ENCODE data around the gene WNT7A. TPM values are rescaled to one million over a fixed set of nuclear protein-coding genes. Genes with fewer than 3 reads are reported as not detected.

The WNT7A gene
- total RNA-seq, 1 experiment from 2014 or later, result not detected

DNA sequence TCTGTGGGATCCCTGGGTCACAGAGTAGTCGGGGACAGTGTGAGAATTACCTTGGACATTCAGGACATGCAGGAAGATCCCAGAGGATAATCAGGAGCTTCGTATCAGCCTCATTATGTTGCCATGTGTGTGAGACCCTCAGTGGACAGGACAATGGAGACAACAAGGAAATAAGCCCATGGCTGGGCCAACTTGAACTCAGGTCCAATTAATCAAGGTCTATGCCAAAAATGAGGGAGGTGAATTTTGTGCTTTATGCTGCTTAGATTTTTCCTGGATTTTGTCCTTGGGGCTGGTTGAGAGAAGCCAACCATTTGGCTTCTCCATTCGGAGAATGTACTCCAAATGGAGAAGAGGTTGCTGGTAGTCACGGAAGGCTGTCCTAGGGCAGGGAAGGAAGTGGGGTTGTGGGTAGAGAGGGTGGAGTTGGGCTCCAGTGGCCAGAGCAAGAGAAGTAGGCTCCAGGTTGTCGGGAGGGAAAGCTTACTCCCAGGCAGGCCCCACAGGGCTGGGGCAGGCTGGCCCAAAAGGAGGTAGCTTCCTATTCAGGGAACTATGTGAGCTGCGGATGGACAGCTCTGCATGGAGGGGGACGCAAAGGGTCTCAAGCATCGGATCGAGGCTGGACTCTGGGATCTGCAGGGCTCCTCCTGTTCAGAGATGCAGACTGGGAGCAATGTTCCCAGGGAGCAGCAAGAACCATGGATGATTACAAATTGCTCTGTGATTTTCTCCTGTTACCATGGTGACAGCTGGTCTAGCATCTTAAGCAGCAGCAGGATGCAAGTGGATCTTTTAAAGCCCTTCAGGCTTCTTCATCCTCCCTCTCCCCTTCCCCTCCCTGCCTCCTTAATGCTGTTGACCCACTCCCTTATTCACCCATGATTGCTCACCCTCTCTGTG, 91.1 kb downstream of the WNT7A start:
- in situ Hi-C loops (cut with HindIII; ENCODE audit: low sequenced_read_pairs), result no loop called here

DNA sequence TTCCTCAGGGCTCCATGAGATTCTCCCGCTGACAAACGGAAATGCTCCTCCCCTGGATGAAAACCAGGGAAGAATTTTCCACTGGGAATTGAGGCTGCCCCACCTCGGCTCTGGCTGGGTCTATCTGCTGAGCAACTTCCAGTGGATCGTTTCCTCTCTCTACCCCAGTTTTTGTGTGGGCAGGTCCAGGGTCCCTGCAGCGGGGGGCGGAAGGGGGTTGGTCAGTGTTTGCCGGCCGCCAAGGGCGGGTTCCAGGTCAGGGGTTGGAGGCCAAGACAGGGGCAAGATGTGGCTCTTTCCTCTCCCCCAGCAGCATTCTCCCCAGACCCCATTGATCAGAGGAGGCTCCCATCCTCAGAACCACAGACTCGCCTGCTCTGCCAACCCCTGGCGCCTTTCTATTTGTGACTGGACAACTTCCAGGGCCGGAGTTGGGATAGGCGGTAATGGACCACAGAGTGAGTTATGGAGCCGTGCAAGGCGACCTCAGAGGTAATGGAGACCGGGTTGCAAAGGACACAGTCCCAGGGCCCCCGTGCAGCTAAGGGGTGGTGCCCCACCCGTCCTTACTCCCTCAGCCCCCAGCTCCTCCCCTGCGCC, 92.2 kb downstream of the WNT7A start:
- DNase-seq (ENCODE audit: low spot score), result no peak
- in situ Hi-C loops (cut with HindIII; ENCODE audit: low sequenced_read_pairs), result no loop called here

More for the DNA sequence above, 91.1 kb downstream of the WNT7A start:
- DNase-seq (ENCODE audit: low spot score), result no peak

DNA sequence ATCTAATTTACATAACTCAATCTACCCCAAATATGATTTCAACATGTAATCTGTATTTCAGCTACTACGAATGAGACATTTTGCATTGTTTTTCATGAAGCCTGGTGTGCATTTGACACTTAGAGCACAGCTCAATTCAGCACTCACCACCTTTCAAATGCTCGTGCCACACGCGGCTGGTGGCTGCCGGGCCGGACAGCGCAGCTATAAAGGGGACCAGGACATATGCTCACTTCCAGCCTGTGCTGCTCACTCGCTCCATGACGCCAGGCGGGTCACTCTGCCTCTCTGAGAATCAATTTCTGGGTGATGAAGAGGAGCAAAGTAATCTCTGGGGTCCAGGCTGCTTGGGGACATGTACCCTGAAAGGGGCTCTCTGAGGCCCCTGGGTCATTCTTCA, 93.1 kb downstream of the WNT7A start:
- in situ Hi-C loops (cut with HindIII; ENCODE audit: low sequenced_read_pairs), result no loop called here
- DNase-seq (ENCODE audit: low spot score), result no peak

DNA sequence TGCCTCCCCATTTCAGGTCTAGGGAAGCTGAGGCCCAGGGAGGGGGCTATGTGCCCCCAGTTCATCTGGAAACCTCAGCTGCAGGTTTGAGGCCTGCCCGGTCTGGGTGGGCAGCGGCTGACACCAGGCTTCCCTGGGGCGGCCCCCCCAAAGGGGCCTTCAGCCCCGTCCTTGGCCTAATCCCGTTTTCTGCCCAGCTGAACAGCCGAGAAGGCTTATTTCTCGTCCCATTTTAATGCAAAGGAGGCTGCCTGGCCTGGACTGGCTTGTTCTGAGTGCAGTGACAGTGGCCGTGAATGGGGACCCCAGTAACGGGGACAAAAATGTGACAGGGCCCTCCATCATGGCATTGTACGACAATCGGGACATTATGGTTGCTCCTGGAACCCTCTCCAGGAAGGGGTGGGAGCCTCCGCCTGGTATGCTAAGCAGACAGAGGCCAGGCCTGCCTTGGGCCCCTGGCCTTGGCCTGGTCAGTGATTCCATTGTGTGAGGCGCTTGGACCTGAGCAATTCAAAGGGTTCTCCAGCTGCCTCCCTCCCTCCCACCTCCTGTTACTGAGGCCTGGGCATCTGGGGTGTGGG, 93.9 kb downstream of the WNT7A start:
- in situ Hi-C loops (cut with HindIII; ENCODE audit: low sequenced_read_pairs), result no loop called here
- DNase-seq (ENCODE audit: low spot score), result peak; percentile 8

DNA sequence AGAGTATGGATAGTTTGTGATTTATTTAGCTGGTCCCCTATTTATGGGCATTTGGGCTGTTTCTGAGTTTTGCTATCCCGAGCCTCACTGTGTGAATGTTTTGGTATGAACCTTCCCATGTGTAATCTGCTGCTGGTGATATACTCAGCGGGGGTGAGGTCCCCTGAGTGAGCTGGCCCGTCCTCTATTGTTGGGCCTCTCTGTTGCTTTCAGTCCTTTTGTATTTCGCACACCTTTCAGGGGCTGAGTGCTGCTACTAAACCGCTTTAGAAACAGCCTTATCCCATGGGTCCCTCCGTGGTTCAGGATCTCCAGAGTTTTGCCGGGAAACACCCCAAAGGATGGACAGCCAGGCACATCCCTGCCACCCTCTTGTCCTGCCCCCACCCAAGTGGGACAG, 94.5 kb downstream of the WNT7A start:
- in situ Hi-C loops (cut with HindIII; ENCODE audit: low sequenced_read_pairs), result no loop called here
- no peak for DNase-seq (ENCODE audit: low spot score)

DNA sequence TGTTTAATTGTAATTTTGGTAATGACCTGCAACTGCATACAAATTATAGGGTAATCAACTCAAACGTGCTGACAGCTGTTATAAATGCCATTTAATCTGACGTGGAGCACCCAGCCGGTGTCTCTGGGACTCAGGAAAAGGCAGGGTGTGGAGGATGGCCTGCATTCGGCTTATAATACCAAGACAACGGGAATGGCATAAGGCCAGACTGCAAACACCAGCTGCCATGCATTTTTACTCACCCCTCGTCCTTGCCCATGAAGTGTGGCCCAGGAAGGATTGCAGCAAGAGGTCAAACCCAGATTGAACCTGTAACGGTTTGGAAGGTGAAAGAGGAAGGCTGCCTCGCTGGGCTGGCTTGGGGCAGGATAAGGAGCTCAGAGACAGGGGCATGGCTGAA, 96.4 kb downstream of the WNT7A start:
- no peak for DNase-seq (ENCODE audit: low spot score)
- in situ Hi-C loops (cut with HindIII; ENCODE audit: low sequenced_read_pairs), result no loop called here

DNA sequence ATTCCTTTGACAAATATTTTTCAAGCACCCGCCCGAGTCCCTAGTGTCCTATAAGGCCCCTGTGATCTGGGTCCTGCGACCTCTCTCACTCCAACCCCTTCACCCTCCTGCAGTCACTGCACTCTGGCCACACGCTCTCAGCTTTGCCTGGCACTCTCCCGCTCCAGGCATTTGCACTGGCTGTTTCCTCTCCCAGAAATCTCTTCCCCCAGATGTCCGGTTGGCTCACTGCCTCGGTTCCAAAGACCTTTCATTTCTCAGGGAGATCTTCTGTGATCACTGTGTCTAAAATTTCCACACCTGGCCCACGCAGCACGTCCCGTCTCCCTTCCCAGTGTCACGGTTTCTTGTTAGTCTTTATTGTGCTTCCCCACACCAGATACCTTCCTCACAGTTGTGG, 97.4 kb downstream of the WNT7A start:
- in situ Hi-C loops (cut with HindIII; ENCODE audit: low sequenced_read_pairs), result no loop called here
- DNase-seq (ENCODE audit: low spot score), result no peak

DNA sequence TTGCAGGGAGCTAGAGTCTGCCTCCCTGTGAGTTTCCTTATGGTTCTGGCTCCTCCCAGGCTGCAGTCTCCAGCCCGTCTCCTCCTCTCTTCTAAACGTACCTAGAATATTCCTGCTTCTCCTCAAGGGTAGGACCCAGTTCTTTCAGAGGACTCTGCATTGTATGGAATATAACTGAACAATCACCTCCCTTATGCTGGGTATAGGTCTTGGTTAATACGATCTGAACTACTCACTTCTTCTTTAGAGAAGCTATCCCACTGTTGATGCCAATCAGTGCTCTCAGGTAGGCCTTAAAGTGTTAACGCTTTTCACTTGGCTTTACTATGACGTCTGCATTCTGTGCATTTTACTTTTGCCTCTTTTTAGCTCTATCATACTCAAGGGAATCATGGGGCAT, 98.5 kb downstream of the WNT7A start:
- no peak for DNase-seq (ENCODE audit: low spot score)
- in situ Hi-C loops (cut with HindIII; ENCODE audit: low sequenced_read_pairs), result no loop called here

DNA sequence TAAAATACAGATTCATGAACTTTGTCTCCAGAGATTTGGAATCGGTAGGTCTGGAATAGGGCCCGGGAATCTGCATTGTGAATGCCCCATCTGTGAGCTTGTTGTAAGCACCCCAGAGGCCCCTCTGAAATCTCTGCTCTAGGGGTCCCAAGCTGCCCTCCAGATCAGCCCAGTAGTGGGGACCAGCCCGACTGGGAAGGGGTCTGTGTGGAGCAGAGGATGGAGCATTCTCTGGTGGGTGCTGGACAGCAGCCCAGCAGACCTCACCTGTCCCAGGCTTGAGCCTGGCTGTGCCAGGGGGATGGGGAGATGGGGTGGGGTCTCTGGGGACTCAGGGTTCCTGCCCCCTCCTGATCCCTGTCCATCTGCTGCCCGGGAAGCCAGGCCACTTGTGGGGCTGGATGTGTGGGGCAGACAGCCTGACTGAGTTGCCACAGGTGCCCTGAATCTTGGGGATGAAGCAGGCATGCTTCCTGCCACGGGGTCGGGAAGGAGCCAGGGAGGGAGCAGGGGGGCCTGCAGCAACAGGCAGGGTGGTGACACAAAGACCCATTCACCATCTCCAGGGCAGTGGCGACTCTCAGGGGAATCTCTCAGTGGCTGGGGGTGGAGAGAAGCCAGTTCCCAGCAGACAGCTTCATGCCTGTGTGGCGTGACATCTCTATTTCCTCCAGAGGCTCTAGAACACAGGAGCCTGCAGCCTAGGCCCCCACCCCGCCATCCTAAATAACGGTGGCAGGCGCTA, 99.3 kb downstream of the WNT7A start:
- in situ Hi-C loops (cut with HindIII; ENCODE audit: low sequenced_read_pairs), result no loop called here
- DNase-seq (ENCODE audit: low spot score), result no peak

DNA sequence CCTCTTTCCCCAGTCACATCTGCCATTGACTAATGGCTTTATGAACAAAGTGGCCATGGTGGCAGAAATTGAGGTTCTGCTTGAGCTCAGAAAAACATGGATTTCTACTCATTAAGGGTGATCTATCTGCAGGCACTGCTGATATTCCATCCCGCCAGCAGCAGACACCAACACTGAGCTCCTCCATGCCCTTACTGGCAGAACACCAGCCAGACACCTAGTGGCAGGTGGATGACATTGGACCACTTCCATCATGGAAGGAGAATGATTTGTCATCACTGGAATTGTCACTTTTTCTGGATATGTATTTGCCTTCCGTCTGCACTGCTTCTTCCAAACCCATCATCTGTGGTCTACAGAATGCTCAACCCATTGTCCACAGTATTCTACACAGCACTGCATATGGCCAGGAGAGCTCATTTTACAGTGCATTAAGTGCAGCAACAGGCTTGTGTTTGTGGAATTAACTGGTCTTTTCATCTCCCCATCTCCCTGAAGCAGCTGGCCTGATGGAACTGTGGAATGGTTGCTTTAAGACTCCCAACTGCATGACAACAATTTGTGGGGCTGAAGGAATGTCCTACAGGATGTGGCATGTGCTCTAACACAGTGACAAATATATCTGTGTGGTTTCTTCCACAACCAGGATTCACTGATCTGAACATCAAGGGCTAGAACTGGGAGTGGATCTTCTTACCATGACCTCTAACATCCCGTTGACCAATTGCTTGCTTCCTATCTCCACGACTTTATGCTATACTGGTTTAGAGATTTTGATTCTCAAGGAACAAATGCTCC, 103.4 kb downstream of the WNT7A start:
- in situ Hi-C loops (cut with HindIII; ENCODE audit: low sequenced_read_pairs), result no loop called here
- no peak for DNase-seq (ENCODE audit: low spot score)

DNA sequence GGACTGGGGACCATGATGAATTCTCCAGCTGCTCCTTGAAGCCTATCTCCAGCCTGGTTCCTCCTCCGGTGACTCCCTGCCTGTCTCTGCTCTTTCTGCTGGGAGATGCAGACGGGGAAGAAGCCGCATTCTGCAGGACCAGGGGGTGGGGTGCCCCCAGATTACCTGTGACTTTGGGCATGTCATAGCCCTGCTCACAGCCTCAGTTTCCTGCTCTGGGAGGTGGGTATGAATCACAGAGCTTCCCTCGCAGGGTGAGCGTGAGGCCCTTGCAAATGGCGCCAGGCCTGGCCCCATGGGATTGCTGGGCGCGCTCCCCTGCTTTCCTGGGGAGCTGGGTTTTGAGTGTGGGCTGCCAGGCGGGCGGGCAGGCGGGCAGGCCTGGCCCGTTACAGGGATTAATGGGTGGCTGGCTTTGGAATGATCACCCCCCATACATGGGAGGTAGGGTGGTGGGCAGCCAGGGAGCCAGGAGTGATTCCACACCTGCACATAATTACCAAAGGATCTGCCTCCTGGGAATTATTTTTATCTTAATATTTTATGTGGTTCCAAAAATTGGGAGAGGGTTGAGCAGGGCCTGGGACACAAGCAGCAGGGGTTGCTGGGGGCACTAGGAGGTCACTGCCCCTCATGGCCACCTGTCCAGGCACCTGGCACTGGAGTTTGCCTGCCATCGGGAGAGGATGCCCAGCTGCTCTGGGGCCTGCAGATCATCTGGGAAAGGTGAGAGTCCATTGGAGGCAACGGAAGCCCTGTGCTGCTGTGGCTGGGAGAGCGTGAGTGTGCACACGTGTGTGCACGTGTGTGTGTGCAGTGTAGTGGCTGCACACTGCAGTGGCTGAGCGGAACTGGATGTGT, 106.8 kb downstream of the WNT7A start:
- DNase-seq (ENCODE audit: low spot score), result no peak
- in situ Hi-C loops (cut with HindIII; ENCODE audit: low sequenced_read_pairs), result no loop called here

DNA sequence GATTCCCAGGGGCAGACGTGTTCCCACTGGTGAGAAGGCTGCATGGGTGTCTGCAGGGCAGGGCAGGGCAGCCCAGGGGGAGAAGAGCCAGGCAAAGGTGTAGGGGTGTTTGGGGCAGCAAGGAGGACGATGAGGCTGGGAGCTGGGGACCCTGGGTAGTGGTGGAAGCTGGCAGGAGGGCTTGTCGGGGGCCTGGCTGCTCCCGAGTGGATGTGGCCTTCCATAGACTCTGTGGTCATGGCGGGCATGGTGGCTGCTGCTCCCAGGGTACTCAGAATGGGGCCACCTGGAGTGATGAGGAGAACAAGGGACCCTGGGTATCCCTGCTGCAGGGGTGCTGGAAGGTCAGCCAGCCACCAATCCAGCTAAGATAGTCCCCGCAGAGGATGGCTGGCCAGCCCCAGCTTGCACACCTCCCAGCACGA, 107.5 kb downstream of the WNT7A start:
- DNase-seq (ENCODE audit: low spot score), result no peak
- in situ Hi-C loops (cut with HindIII; ENCODE audit: low sequenced_read_pairs), result no loop called here

DNA sequence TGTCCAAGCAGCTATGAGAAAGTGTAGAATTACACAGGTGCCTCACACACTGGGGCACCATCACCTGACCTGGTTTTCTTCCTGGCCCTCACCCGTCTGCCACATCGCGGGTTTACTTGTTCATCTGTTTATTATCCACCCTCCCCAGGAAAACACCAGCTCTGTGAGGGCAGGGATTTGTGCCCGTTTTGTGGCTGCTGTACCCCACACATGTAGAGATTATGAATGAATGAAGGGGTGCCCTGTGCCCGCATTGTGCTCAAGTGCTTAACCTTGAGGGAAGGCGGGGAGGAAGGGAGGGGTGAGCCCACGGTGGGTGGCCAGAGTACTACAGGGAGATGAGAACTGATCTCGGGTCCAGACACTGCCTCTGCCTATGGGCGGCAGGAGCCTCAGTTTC, 108.4 kb downstream of the WNT7A start:
- DNase-seq (ENCODE audit: low spot score), result no peak
- in situ Hi-C loops (cut with HindIII; ENCODE audit: low sequenced_read_pairs), result no loop called here

DNA sequence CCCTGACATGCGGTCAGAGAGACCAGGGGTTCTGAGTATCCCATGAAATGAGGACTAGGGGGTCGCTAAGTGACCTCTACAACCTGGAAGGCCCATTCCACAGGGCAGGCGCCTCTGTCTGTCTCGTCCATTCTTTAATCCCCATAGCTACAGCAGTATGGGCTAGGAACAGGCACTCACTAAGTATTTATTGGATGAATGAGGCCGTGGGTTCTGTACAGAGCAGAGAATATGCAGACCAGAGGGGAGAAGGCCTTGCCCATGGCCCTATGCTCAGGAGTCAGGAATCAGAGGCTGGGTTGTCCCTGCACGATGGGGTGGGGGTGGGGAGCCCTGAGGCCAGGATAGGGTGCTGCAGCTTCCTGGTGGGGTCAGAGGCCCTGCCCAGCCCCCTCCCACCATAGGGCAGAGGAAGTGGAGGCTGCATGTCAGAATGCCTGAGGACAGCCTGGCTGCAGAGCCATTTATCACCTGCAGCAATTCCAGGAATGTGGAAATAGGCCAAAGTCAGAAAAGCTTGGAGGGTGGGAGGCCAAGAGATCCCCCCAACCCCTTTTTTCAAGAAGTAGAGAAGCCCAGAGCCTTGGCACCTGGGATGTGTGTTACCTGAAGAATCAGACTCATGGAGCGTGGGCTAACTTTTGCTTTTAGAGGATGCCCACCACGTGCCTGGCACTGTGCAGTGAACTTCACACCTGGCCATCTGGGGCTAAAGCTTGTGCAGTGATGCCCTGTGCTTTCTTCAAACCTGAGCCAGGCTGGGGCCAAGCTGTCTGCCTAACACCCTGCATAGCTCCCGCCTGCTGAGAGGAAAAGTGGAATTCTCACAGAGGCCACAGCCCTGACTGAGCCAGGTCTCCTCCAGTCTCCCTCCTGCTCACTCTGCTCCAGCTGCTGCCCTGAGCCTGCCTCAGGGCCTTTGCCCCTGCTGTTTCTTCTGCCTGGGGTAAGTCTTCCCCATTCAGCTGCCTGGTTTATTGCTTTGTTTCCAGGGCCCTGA, 109.4 kb downstream of the WNT7A start:
- in situ Hi-C loops (cut with HindIII; ENCODE audit: low sequenced_read_pairs), result no loop called here
- no peak for DNase-seq (ENCODE audit: low spot score)

DNA sequence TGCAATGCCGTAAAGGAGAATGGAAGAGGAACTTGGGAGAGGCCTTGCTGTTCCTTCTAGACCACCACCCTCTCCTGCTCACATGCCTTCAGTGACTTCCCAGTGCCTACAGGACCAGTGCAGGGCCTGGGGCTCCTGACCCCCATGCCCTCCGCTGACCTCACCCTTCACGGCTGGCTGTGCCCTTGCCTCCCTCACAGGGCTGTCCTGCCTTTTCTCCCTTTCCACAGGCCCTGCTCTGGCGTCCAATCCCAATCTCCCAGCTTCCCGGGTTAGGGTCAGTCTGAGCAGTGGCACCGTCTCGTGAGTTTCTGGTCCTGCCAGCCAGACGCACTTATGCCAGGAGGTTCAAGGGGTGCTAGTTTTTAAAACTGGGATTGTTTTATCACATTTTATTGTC, 110.4 kb downstream of the WNT7A start:
- in situ Hi-C loops (cut with HindIII; ENCODE audit: low sequenced_read_pairs), result no loop called here
- DNase-seq (ENCODE audit: low spot score), result no peak

DNA sequence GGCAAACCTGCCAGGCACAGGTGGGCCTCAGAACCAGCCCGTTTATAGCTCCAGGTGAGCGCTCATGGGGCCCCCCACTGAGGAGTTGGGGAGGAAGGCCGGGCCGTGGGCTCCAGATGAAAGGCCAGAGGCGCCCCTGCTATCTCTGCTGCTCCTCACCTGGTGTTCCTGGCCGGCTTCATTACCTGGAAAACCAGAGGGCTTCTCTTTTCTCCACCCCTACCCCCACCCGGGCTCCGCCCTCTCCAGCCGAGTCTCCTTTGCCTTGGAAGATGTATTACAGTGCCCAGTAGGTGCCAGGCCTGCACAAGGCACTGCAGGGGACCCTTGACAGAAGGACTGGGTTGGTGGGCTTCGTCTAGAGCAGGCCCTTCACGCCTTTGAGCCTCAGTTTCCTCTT, 111.4 kb downstream of the WNT7A start:
- in situ Hi-C loops (cut with HindIII; ENCODE audit: low sequenced_read_pairs), result no loop called here
- DNase-seq (ENCODE audit: low spot score), result no peak

DNA sequence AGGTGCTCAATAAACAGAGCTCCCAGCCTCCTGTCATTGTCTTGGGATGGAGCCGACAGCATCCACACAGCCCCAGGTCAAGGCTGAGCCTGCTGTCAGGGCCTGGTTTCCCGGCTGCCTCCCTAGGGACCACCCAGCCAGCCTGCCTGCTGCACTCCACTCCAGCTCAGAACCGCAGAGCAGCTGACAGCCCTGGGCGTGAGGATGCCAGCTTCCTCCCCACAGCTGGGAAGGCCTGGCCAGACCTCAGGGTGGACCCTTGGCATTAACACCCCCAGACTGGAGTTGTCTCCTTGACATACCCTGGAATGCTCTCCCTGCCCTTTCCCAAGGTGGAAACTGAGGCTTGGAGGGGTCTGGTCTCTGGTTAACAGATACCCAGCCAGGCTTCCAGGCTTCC, 112.0 kb downstream of the WNT7A start:
- in situ Hi-C loops (cut with HindIII; ENCODE audit: low sequenced_read_pairs), result no loop called here
- no peak for DNase-seq (ENCODE audit: low spot score)

All from G401 (cell line).